Effector CD8-positive, alpha-beta T cell (primary cell): ENCODE results near the gene PCYT1B.
"Not testable (repeated sequence)": the region's sequence is repeated elsewhere in the genome, so short reads cannot be mapped to it uniquely, and the experiment has no call there.

Experiments
- DNase-seq: peaks from one replicate; lab custom pipeline; 2025; lab: John Stamatoyannopoulos, UW

The PCYT1B gene

GRCh38 chrX:24646006-24646405, 1.1 kb downstream of the PCYT1B start:
- no peak for DNase-seq

- DNase-seq: no peak
Measured at GRCh38 chrX:24643116-24643515, 4.0 kb downstream of the PCYT1B start.

DNA sequence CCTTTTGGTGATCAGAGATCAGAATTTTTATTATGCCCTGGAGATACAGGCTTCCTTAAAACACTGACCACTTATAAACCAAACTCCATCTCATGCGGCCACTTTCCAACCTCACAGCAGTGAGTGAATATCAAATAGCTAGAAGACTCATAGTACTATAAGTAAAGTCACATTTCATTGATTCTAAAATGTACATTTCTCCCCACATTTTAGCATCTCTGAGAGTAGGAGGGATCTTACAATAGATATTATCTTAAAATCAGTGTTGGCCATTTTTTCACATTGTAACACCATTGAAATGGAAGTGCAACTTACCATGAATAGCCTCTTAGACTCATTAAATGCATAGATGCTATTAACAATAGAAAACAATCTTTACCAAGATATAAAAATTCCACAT, 17.4 kb downstream of the PCYT1B start:
- DNase-seq: no peak

GRCh38 chrX:24619647-24620046, 27.5 kb downstream of the PCYT1B start:
- no peak for DNase-seq

GRCh38 chrX:24610516-24610915, 36.6 kb downstream of the PCYT1B start:
- no peak for DNase-seq

GRCh38 chrX:24607616-24608015, 39.5 kb downstream of the PCYT1B start:
- DNase-seq: no peak

- not testable (repeated sequence) for DNase-seq
Measured at GRCh38 chrX:24605941-24606340, 41.2 kb downstream of the PCYT1B start.

DNA sequence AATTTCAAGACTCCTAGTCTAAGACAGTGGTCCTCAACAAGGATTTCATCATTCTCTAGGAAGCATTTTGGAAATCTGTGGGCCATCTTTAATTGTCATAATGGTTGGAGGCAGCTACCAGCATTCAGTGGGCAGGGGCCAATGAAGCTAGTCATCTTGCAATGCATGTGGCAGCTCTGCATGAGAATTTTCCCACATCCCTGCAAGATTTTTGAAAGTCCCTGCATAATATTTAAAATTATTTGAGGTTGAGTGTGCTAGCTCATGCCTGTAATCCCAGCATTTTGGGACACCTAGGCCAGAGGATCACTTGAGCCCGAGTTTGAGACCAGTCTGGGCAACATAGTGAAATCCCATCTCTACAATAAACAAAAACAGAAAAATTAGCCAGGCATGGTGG, 44.0 kb downstream of the PCYT1B start:
- no peak for DNase-seq

DNA sequence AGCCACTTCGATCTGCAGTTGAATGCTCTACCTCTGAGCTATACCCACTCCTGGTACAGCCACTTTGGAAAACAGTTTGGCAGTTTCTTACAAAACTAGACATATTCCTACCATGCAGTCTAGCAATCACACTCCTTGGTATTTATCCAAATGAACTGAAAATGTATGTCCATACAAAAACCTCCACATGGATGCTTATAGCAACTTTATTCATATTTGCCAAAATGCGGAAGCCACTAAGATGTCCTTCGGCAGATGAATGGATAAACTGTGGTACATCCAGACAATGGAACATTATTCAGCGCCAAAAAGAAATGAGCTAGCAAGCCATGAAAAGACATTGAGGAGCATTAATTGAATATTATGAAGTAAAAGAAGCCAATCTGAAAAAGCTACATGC, 45.3 kb downstream of the PCYT1B start:
- no peak for DNase-seq

DNA sequence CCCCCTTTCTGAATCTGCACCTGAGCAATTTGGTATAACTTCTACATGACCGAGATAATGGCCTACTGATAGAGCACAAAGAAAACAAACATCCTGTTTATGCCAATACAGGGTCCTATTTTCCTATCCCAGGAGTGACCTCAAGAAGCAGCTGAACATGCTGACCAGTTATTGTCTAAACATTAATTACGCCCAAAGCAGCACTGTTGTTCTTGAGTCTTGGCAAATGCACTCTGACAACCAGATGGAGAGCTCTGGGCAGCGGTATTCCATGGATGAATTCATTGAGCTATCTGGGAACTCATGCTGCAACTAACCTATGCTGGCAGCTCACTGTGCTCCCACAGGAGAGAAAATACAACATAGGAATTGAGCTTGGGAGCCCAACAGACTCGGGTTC, 52.6 kb downstream of the PCYT1B start:
- no peak for DNase-seq

GRCh38 chrX:24590111-24590510, 57.0 kb downstream of the PCYT1B start:
- no peak for DNase-seq

DNA sequence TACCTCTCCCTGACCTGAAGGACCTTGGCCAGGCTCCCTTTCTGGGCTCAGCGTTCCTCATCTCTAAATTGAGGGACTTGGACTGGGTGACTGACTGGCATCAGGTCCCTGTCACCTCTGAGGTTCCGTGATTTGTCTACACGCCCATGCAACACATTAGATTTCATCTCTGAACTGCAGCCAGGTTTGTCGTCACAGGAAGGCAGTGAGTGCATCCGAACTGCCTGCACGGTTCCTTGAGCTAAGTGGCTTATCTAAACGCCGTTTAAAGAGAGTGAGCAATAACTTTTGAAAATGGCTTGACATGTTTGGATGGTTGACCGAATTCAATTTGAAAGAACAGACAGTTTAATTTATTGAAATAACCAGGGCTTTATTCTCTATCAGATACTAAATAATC, 70.1 kb downstream of the PCYT1B start:
- no peak for DNase-seq

DNA sequence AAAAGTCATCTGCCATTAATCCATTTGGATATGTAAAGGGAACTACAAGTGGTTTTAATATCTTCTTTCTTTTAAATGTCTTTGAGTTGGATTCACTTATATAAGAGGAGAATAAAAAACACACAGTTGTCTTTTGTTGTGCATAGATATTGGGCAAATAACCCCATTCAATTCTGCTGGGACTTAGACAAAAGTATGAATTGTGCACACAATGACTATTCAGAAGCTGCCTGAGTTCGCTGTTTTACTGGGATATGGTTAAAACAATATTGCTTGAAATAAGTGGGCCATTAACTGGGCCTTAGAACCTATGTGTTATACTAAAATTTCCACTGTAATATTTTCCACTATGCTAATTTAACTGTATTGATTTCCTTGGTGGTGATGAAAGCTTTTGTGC, 71.7 kb downstream of the PCYT1B start:
- no peak for DNase-seq

DNA sequence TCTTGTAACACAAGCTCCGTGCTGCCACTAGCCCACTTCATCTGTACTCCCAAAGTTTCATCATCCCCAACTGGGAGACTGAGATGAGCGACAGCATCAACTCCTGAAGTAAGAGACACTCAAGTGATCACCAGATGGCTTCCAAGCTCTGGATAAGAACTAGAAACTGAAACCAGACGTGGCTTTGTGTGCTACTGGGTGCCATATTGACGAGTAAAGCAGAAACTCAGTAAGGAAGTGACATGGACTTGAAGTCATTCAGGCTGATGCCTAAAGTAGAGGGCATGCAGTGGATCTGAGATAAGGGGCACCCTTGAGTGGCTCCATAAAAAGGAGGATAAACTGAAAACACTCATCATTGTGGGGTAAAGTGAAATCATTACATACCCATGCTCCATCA, 72.4 kb downstream of the PCYT1B start:
- no peak for DNase-seq

DNA sequence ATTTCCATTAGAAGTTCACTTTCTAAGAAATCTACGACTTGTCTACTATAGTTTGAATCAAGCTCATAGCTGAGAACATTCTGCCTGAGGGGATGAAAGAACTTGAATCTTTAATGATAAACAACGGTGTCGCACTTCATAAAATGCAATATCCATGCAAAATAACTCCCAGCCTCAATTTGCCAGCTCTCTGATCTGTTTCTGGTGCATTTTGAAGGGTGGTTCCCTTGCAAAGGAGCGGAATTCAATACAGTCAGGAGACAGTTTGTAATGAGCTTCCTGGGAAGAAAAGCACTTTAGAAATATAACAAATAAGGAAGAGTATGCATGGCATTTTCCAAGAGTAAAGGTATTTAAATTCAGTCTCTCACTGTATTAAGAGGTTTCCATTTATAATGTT, 80.0 kb downstream of the PCYT1B start:
- no peak for DNase-seq

DNA sequence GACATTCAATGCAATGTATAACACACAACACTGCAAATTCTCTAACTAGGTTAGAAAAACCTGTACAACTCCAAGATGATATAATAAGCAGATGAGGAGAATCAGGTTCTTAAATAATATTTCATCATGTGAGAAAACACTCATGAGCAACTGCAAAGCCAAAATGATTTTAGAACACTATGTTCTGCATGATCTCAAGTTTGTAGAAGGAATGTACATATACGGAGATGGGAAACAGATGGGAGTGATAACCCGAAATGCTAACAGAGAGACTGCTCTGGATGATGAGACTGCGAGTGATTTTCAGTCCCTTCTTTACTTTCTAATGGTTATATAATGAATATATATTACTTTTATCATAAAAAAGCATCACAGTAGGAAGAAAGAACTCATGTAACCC, 80.9 kb downstream of the PCYT1B start:
- no peak for DNase-seq

GRCh38 chrX:24563291-24564010, 83.7 kb downstream of the PCYT1B start:
- DNase-seq: no peak

DNA sequence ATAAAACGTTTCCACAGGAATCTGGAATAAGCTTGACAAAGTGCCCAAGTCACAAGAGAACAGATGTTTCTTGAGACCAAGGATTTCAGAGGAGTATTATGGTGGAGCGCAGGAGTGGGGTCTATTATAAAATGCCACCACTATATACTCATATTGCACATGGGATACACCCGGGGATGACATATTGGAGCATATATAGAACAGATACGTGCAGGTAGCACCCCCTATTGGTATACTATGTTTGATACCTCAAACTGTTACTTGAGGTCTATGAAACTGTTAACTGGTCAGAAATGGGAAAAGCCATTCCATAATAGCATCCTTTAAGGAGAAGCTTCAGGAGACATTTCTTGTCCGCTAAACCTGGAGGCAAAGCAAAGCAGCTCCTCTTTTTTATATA, 86.0 kb downstream of the PCYT1B start:
- no peak for DNase-seq

- no peak for DNase-seq
Measured at GRCh38 chrX:24553011-24553410, 94.1 kb downstream of the PCYT1B start.

DNA sequence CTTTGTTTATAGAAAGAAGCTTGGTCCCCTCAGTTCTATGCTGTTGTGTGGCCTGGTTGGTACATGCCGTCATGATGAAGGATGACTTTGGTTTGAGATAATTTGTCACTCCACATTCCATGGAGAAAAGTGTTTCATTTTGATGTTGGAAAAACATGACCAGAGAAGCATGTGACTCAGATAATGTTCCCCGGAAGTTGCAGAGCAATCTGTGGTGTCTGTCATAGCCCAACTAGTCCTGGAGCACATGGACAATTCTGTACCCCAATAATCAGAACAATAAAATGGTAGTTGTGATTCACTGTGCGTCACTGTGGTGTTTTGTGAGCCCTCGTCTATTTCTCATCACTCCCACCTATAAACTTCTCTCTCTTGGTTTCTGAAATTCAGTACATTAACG, 97.0 kb downstream of the PCYT1B start:
- DNase-seq: no peak

DNA sequence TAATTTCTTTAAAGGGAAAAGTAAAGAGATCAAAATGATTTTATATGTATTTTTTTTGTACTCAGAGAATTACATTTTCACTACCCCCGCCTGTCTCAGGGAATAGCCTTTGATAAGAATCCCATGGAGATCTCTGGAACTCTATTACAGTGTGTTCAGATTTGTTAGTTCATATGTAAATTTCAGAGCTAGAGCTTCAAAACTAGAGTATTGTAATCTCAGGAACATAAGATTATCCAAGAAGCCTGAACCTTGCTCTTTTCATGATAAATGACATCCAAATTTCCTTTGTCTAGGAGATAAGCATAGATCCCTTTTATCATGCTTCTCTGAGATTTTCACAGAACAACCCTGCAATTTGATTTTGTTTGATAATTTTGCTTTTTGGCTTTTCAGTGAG, 99.2 kb downstream of the PCYT1B start:
- no peak for DNase-seq

DNA sequence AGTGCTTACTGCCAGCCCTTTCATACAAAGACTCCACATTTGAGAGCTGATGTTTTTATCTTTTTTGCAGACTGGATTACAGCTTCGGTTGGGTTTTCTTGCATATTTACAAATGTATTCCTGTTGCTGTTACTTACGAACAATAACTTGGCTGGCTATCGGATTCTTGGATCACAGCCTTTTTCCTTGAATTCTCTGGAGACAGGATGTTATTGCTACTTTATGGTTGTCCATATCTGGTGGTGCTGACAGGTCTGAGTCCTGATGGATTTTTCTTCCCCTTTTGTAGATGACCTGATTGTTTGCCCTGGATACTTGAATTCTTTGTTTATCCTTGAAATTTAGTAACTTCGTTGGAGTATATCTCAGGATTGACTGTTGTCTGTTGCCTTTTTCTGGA, 104.4 kb downstream of the PCYT1B start:
- DNase-seq: no peak

DNA sequence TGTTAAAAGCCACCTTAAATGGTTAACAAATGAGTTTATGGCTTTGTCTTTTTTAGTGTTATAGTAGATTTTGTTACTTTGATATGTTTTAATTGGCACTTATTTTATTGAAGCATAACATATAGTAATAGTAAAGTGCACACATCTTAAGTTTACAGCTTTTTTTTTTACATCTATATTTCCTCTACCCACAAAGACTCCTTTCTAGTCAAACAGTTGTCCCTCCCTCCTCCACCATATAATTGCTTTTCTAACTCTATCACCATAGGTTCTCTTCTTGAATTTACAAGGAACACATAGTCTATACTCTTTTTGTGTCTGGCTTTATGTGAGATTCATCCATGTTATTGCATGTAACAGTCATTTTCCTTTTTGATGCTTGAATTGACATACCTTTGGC, 110.6 kb downstream of the PCYT1B start:
- no peak for DNase-seq

GRCh38 chrX:24528605-24529004, 118.5 kb downstream of the PCYT1B start:
- no peak for DNase-seq
